ENCODE results near the gene APOB. TPM values are rescaled to one million over a fixed set of nuclear protein-coding genes. Genes with fewer than 3 reads are reported as not detected.
A peak's percentile ranks its signal among the peaks of the same experiment; 100 is the strongest.

The APOB gene
- total and polyA plus RNA-seq, 2 of the 13 experiments (the other 11 are each of a cell fraction or from before 2014, with no cell fraction given) = 1,569 to 2,515 TPM

GRCh38 chr2:21052044-21052443, 8.2 kb upstream of the APOB start (continued):
- TF ChIP-seq FOXP4 (CRISPR knock-in tag; IDR thresholded peaks at IDR 0.05) = no peak
- no peak for TF ChIP-seq PBX3 (CRISPR knock-in tag; IDR thresholded peaks at IDR 0.05; ENCODE audit: borderline replicate concordance)
- no peak for TF ChIP-seq ZNF639 (CRISPR knock-in tag; conservative IDR thresholded peaks at IDR 0.05)
- no peak for TF ChIP-seq ZBTB3 (CRISPR knock-in tag; IDR thresholded peaks at IDR 0.05; ENCODE audit: borderline replicate concordance, low read depth)
- no peak for TF ChIP-seq SRSF4 (IDR thresholded peaks at IDR 0.05; ENCODE audit: low read depth, low read length, poor library complexity, severe bottlenecking)
- TF ChIP-seq ZFP62 (CRISPR knock-in tag; IDR thresholded peaks at IDR 0.05) = no peak
- TF ChIP-seq CCDC6 (CRISPR knock-in tag; IDR thresholded peaks at IDR 0.05) = no peak
- no peak for TF ChIP-seq RBM22 (optimal IDR thresholded peaks at IDR 0.05; ENCODE audit: low read length)
- no peak for TF ChIP-seq ATF6 (CRISPR knock-in tag; conservative IDR thresholded peaks at IDR 0.05)
- TF ChIP-seq HOXA7 (CRISPR knock-in tag; IDR thresholded peaks at IDR 0.05) = no peak
- no peak for TF ChIP-seq ZNF556 (CRISPR knock-in tag; IDR thresholded peaks at IDR 0.05; ENCODE audit: borderline replicate concordance)
- no peak for TF ChIP-seq EHMT2 (IDR thresholded peaks at IDR 0.05; ENCODE audit: borderline replicate concordance, low read depth, low read length)
- no peak for TF ChIP-seq TBP (CRISPR knock-in tag; IDR thresholded peaks at IDR 0.05)
- peak; percentile 79; the same call in 1 of the 2 replicates for TF ChIP-seq ZBTB26 (CRISPR knock-in tag; IDR thresholded peaks at IDR 0.05; ENCODE audit: borderline replicate concordance)
- no peak for TF ChIP-seq ZNF609 (CRISPR knock-in tag; IDR thresholded peaks at IDR 0.05; ENCODE audit: borderline replicate concordance)

Data from HepG2 (cell line).